K562 (cell line): ENCODE results near the gene STRIP1. TPM values are rescaled to one million over a fixed set of nuclear protein-coding genes. Genes with fewer than 3 reads are reported as not detected.
A peak's percentile ranks its signal among the peaks of the same experiment; 100 is the strongest.

Experiments
- ATF1 ChIP-seq, 2 experiments: fragments of 450-650 bp in 1 of 2; IDR thresholded peaks; 2 replicates each; pipeline ENCODE4 v1.6.1; 2016; ENCODE audit warnings: missing compliant biosample characterization in 1 of 2, missing genetic modification characterization in 1 of 2
- ETS2 ChIP-seq: IDR thresholded peaks from 2 replicates; pipeline ENCODE4 v1.6.1; 2016; ENCODE audit warnings: borderline replicate concordance, missing genetic modification characterization, mild to moderate bottlenecking, moderate library complexity, missing compliant biosample characterization; ENCODE audit not compliant: poor library complexity, severe bottlenecking
- GTF2A2 ChIP-seq: IDR thresholded peaks from 2 replicates; pipeline ENCODE4 v1.6.1; 2016; ENCODE audit warnings: mild to moderate bottlenecking, missing genetic modification characterization, missing compliant biosample characterization
- KAT2B ChIP-seq: IDR thresholded peaks from one replicate; pipeline ENCODE4 v1.6.1; 2012; ENCODE audit warnings: low read depth, mild to moderate bottlenecking, control low read depth, inconsistent platforms, low read length, moderate library complexity
- KDM1A ChIP-seq, 2 experiments: fragments of 450-650 bp; IDR thresholded peaks; 2 replicates each; pipeline ENCODE4 v1.6.1; 2016; ENCODE audit warnings: mild to moderate bottlenecking in 2 of 2
- MAFG ChIP-seq: fragments of 450-650 bp; conservative IDR thresholded peaks from 2 replicates; pipeline ENCODE4 v1.6.1; 2016; ENCODE audit warnings: missing genetic modification characterization, missing compliant biosample characterization
- NBN ChIP-seq: fragments of 450-650 bp; IDR thresholded peaks from 2 replicates; pipeline ENCODE4 v1.6.1; 2016; ENCODE audit warnings: low read depth, mild to moderate bottlenecking
- NCOA6 ChIP-seq: fragments of 450-650 bp; IDR thresholded peaks from 2 replicates; pipeline ENCODE4 v1.6.1; 2017; ENCODE audit warnings: mild to moderate bottlenecking
- PHTF2 ChIP-seq: fragments of 250-450 bp; sonication (Bioruptor Pico); IDR thresholded peaks from 2 replicates; pipeline ENCODE4 v1.5.0; 2021; ENCODE audit warnings: mild to moderate bottlenecking
- POLR2H ChIP-seq: IDR thresholded peaks from 2 replicates; pipeline ENCODE4 v1.6.1; 2016; ENCODE audit warnings: missing genetic modification characterization, low read depth, mild to moderate bottlenecking, control low read depth, missing compliant biosample characterization, moderate library complexity
- RBM15 ChIP-seq: fragments of 200-400 bp; formaldehyde crosslinking; IDR thresholded peaks from 2 replicates; pipeline ENCODE4 v1.6.1; 2018; ENCODE audit warnings: mild to moderate bottlenecking, low read length, moderate library complexity; ENCODE audit not compliant: insufficient read depth
- SMARCA5 ChIP-seq: fragments of 450-650 bp; IDR thresholded peaks from 2 replicates; pipeline ENCODE4 v1.6.1; 2016
- TOE1 ChIP-seq, 2 experiments: fragments of 450-650 bp in 1 of 2; sonication (generic) in 1 of 2; formaldehyde crosslinking in 1 of 2; IDR thresholded peaks; 2 replicates each; pipeline versions ENCODE4 v1.7.1 to v1.8.0; 2016 to 2022; ENCODE audit warnings: borderline replicate concordance in 2 of 2, mild to moderate bottlenecking in 2 of 2, antibody characterized with exemption in 1 of 2, inconsistent platforms in 1 of 2, low read depth in 1 of 2, missing genetic modification reagents in 1 of 2, moderate library complexity in 1 of 2
- ZNF184 ChIP-seq: sonication (generic); formaldehyde crosslinking; IDR thresholded peaks from 2 replicates; pipeline ENCODE4 v1.5.0; 2020; ENCODE audit warnings: missing genetic modification reagents
- ZNF232 ChIP-seq: sonication (generic); formaldehyde crosslinking; IDR thresholded peaks from 2 replicates; pipeline ENCODE4 v1.8.0; 2022; ENCODE audit warnings: mild to moderate bottlenecking, missing genetic modification reagents
- ZNF316 ChIP-seq: fragments of 450-650 bp; IDR thresholded peaks from 2 replicates; pipeline ENCODE4 v1.6.1; 2016
- polyA plus RNA-seq, 8 experiments: library from polyadenylated mRNA; depleted of rRNA in 4 of 8; stranded (reverse) in 5 of 8; unstranded in 3 of 8; fragments of >200 nt; fragmentation: Nextera tagmentation in 2 of 8; fragmentation: Illumina TruSeq in 1 of 8; extraction: Ambion mirVana in 2 of 8; extraction: Trizol in 1 of 8; gene quantifications; 2 replicates each; pipeline versions ENCODE4 v1.2.1 to v1.2.3, GENCODE V29; 2011 to 2014; ENCODE audit warnings: inconsistent platforms in 1 of 8, missing spikeins in 1 of 8
- total RNA-seq, 7 experiments: library from RNA; depleted of rRNA in 6 of 7; stranded (reverse); fragments of >200 nt in 6 of 7; fragmentation: Illumina TruSeq in 2 of 7; extraction: Trizol in 2 of 7; gene quantifications; 2 replicates each; pipeline versions ENCODE4 v1.2.1 to v1.2.3, GENCODE V29; 2011 to 2021; ENCODE audit warnings: low replicate concordance in 1 of 7
- TF ChIP-seq, protein P1 (sequence below): IDR thresholded peaks from 3 replicates; pipeline ENCODE4 v1.6.1; 2011; ENCODE audit warnings: borderline replicate concordance, mild to moderate bottlenecking; ENCODE audit not compliant: insufficient read length, insufficient read depth
- TF ChIP-seq, protein P2 (sequence below): fragments of 450-650 bp; formaldehyde crosslinking; IDR thresholded peaks from 2 replicates; pipeline ENCODE4 v1.4.0; 2020; ENCODE audit warnings: mild to moderate bottlenecking, moderate library complexity
- TF ChIP-seq, protein P3 (sequence below): fragments of 450-650 bp; IDR thresholded peaks from 2 replicates; pipeline ENCODE4 v1.7.1; 2018; ENCODE audit warnings: mild to moderate bottlenecking, low read depth; ENCODE audit not compliant: partially characterized antibody
- TF ChIP-seq, protein P4 (sequence below): sonication (generic); formaldehyde crosslinking; IDR thresholded peaks from 2 replicates; pipeline ENCODE4 v1.8.1; 2023; ENCODE audit warnings: mild to moderate bottlenecking, missing genetic modification reagents
- TF ChIP-seq, protein P5 (sequence below): fragments of 450-650 bp; IDR thresholded peaks from 2 replicates; pipeline ENCODE4 v1.6.1; 2016; ENCODE audit warnings: missing biosample characterization, missing genetic modification characterization

STRIP1 gene
- total and polyA plus RNA-seq, 9 of the 15 experiments (the other 6 are each of a cell fraction or from before 2014, with no cell fraction given) = 9.9 to 42.3 (median 32.0) TPM

DNA sequence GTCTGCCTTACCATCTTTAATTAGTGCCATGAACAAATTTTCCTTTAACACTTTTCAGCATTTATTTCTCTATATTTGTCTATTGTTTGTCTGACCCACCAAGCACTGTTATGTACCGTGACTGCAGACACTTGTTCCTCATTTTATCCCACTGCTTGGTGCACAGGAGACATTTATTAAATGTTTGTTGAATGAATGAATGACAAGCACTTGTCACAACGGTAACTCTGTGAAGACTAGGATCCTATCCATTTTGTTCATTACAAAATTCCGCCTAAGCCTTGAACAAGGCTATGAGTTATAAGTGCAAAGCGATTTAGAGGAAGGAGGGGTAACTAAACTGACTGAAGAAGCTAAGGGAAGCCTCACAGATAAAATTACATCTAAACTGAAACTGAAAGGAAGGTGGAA lies 379 bp upstream of the STRIP1 start (continued):
- TF ChIP-seq NBN (peak; percentile 64; the same call in 1 of the 2 replicates), MAFG (no peak), POLR2H (tag) (no peak), ATF1 (CRISPR knock-in tag; IDR thresholded peaks at IDR 0.05) (no peak), ATF1 (tag; IDR thresholded peaks at IDR 0.05) (no peak), GTF2A2 (tag) (no peak), ETS2 (tag) (no peak), PHTF2 (no peak), KAT2B (no peak), ZNF184 (CRISPR knock-in tag) (no peak), TOE1 (IDR thresholded peaks at IDR 0.05; ENCODE audit: borderline replicate concordance) (no peak), TOE1 (CRISPR knock-in tag; IDR thresholded peaks at IDR 0.05; ENCODE audit: borderline replicate concordance, low read depth) (no peak), ZNF232 (no peak), KDM1A (IDR thresholded peaks at IDR 0.05) (no peak), ZNF316 (no peak), RBM15 (no peak), NCOA6 (no peak), SMARCA5 (no peak)
- TF ChIP-seq, protein P1, sequence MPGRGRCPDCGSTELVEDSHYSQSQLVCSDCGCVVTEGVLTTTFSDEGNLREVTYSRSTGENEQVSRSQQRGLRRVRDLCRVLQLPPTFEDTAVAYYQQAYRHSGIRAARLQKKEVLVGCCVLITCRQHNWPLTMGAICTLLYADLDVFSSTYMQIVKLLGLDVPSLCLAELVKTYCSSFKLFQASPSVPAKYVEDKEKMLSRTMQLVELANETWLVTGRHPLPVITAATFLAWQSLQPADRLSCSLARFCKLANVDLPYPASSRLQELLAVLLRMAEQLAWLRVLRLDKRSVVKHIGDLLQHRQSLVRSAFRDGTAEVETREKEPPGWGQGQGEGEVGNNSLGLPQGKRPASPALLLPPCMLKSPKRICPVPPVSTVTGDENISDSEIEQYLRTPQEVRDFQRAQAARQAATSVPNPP = no peak
- TF ChIP-seq, protein P2, sequence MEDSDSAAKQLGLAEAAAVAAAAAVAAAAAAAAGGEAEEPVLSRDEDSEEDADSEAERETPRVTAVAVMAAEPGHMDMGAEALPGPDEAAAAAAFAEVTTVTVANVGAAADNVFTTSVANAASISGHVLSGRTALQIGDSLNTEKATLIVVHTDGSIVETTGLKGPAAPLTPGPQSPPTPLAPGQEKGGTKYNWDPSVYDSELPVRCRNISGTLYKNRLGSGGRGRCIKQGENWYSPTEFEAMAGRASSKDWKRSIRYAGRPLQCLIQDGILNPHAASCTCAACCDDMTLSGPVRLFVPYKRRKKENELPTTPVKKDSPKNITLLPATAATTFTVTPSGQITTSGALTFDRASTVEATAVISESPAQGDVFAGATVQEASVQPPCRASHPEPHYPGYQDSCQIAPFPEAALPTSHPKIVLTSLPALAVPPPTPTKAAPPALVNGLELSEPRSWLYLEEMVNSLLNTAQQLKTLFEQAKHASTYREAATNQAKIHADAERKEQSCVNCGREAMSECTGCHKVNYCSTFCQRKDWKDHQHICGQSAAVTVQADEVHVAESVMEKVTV = 0 out of 2 replicates have a peak, but pooled peaks have one; percentile 7
- TF ChIP-seq, protein P3, sequence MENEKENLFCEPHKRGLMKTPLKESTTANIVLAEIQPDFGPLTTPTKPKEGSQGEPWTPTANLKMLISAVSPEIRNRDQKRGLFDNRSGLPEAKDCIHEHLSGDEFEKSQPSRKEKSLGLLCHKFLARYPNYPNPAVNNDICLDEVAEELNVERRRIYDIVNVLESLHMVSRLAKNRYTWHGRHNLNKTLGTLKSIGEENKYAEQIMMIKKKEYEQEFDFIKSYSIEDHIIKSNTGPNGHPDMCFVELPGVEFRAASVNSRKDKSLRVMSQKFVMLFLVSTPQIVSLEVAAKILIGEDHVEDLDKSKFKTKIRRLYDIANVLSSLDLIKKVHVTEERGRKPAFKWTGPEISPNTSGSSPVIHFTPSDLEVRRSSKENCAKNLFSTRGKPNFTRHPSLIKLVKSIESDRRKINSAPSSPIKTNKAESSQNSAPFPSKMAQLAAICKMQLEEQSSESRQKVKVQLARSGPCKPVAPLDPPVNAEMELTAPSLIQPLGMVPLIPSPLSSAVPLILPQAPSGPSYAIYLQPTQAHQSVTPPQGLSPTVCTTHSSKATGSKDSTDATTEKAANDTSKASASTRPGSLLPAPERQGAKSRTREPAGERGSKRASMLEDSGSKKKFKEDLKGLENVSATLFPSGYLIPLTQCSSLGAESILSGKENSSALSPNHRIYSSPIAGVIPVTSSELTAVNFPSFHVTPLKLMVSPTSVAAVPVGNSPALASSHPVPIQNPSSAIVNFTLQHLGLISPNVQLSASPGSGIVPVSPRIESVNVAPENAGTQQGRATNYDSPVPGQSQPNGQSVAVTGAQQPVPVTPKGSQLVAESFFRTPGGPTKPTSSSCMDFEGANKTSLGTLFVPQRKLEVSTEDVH = peak; percentile 30
- TF ChIP-seq, protein P4, sequence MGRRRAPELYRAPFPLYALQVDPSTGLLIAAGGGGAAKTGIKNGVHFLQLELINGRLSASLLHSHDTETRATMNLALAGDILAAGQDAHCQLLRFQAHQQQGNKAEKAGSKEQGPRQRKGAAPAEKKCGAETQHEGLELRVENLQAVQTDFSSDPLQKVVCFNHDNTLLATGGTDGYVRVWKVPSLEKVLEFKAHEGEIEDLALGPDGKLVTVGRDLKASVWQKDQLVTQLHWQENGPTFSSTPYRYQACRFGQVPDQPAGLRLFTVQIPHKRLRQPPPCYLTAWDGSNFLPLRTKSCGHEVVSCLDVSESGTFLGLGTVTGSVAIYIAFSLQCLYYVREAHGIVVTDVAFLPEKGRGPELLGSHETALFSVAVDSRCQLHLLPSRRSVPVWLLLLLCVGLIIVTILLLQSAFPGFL (CRISPR knock-in tag) = 0 out of 2 replicates have a peak, but pooled peaks have one; percentile 13
- TF ChIP-seq, protein P5, sequence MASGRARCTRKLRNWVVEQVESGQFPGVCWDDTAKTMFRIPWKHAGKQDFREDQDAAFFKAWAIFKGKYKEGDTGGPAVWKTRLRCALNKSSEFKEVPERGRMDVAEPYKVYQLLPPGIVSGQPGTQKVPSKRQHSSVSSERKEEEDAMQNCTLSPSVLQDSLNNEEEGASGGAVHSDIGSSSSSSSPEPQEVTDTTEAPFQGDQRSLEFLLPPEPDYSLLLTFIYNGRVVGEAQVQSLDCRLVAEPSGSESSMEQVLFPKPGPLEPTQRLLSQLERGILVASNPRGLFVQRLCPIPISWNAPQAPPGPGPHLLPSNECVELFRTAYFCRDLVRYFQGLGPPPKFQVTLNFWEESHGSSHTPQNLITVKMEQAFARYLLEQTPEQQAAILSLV (tag) = no peak
